ENCODE results near the gene AGR2.
A peak's percentile ranks its signal among the peaks of the same experiment; 100 is the strongest.

Gene AGR2

DNA sequence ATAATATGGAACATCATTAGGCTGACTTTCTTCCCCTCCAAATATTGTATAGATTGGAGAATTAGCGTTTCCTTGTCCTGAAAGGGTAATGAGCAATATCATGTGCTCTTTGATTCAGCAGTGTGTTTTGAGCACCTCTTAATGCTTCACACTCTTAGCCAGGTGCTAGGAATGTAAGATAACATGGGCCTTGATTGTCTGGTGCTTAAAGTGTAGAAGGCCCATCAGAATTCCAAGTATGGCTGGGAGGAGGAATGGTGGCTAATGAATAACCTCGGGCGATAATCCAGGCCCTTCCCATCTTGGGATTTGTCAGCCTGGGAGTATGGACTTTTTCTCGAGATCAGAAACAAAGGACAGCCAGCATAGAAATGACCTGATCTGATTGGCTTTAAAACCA, 42.6 kb downstream of the AGR2 start:
- no peak overlapping the region for H2AFZ ChIP-seq (ENCODE audit: low read length)
- H3K36me3 ChIP-seq (ENCODE audit: insufficient read depth, low read length) = no peaks in the 10 kb centered on the region
- no peaks in the 10 kb centered on the region for H3F3A ChIP-seq (ENCODE audit: low read depth)
- no peak overlapping the region for H3K9ac ChIP-seq (ENCODE audit: low read depth, low read length, poor library complexity, severe bottlenecking)
- peaks cover 84% of the 10 kb centered on the region for H3K79me2 ChIP-seq (ENCODE audit: insufficient read depth, low read length)
- H3K9me2 ChIP-seq (replicated peaks; ENCODE audit: low read depth, low read length) = no peaks in the 10 kb centered on the region
- H3K27me3 ChIP-seq (ENCODE audit: insufficient read depth, low read length, poor library complexity, severe bottlenecking) = no peaks in the 10 kb centered on the region
- no peak overlapping the region for H3K4me3 ChIP-seq (ENCODE audit: low read length, poor library complexity, severe bottlenecking)
- peaks cover 67% of the 10 kb centered on the region for H3K4me1 ChIP-seq (ENCODE audit: insufficient read depth, low read length, poor library complexity, severe bottlenecking)
- TF ChIP-seq EZH2phosphoT487 (IDR thresholded peaks at IDR 0.05; ENCODE audit: borderline replicate concordance) = no peak
- TF ChIP-seq, protein P1, sequence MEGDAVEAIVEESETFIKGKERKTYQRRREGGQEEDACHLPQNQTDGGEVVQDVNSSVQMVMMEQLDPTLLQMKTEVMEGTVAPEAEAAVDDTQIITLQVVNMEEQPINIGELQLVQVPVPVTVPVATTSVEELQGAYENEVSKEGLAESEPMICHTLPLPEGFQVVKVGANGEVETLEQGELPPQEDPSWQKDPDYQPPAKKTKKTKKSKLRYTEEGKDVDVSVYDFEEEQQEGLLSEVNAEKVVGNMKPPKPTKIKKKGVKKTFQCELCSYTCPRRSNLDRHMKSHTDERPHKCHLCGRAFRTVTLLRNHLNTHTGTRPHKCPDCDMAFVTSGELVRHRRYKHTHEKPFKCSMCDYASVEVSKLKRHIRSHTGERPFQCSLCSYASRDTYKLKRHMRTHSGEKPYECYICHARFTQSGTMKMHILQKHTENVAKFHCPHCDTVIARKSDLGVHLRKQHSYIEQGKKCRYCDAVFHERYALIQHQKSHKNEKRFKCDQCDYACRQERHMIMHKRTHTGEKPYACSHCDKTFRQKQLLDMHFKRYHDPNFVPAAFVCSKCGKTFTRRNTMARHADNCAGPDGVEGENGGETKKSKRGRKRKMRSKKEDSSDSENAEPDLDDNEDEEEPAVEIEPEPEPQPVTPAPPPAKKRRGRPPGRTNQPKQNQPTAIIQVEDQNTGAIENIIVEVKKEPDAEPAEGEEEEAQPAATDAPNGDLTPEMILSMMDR (conservative IDR thresholded peaks at IDR 0.05; ENCODE audit: low read length) = no peak
- H4K20me1 ChIP-seq (ENCODE audit: insufficient read depth, low read length, poor library complexity, severe bottlenecking) = no peaks in the 10 kb centered on the region
- no peak overlapping the region for H3K4me2 ChIP-seq (ENCODE audit: low read depth, low read length, poor library complexity, severe bottlenecking)
- H3K9me3 ChIP-seq (ENCODE audit: insufficient read depth, low read depth, low read length) = no peaks in the 10 kb centered on the region

DNA sequence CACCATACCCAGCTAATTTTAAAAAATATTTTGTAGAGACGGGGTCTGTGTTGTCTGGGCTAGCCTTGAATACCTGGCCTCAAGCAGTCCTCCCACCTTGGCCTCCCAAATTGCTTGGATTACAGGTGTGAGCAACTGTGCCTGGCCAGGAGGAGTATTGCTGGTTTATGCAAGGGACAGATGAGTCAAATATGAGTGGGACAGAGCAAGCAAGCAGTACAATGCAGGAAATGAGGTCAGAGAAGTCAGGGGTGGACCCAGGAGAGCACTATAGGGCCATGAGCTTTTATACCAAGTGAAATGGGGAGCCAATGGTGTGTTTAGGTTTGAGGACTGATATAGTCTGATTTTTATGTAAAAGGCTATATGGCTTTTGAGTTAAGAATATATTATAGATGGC, 45.0 kb downstream of the AGR2 start:
- Histone ChIP-seq H3K79me2 (ENCODE audit: insufficient read depth, low read length) (peaks cover 93% of the 10 kb centered on the region), H3K9ac (ENCODE audit: low read depth, low read length, poor library complexity, severe bottlenecking) (no peak overlapping the region), H3K27me3 (ENCODE audit: insufficient read depth, low read length, poor library complexity, severe bottlenecking) (no peaks in the 10 kb centered on the region), H4K20me1 (ENCODE audit: insufficient read depth, low read length, poor library complexity, severe bottlenecking) (no peaks in the 10 kb centered on the region), H3K36me3 (ENCODE audit: insufficient read depth, low read length) (no peaks in the 10 kb centered on the region), H2AFZ (ENCODE audit: low read length) (no peak overlapping the region), H3K9me2 (replicated peaks; ENCODE audit: low read depth, low read length) (no peaks in the 10 kb centered on the region), H3K4me3 (ENCODE audit: low read length, poor library complexity, severe bottlenecking) (peak overlapping the region; percentile 85), H3K4me2 (ENCODE audit: low read depth, low read length, poor library complexity, severe bottlenecking) (peak overlapping the region; percentile 87), H3K9me3 (ENCODE audit: insufficient read depth, low read depth, low read length) (no peaks in the 10 kb centered on the region), H3F3A (ENCODE audit: low read depth) (no peaks in the 10 kb centered on the region), H3K4me1 (ENCODE audit: insufficient read depth, low read length, poor library complexity, severe bottlenecking) (peaks cover 68% of the 10 kb centered on the region)
- TF ChIP-seq, protein P1 (conservative IDR thresholded peaks at IDR 0.05; ENCODE audit: low read length) = no peak

DNA sequence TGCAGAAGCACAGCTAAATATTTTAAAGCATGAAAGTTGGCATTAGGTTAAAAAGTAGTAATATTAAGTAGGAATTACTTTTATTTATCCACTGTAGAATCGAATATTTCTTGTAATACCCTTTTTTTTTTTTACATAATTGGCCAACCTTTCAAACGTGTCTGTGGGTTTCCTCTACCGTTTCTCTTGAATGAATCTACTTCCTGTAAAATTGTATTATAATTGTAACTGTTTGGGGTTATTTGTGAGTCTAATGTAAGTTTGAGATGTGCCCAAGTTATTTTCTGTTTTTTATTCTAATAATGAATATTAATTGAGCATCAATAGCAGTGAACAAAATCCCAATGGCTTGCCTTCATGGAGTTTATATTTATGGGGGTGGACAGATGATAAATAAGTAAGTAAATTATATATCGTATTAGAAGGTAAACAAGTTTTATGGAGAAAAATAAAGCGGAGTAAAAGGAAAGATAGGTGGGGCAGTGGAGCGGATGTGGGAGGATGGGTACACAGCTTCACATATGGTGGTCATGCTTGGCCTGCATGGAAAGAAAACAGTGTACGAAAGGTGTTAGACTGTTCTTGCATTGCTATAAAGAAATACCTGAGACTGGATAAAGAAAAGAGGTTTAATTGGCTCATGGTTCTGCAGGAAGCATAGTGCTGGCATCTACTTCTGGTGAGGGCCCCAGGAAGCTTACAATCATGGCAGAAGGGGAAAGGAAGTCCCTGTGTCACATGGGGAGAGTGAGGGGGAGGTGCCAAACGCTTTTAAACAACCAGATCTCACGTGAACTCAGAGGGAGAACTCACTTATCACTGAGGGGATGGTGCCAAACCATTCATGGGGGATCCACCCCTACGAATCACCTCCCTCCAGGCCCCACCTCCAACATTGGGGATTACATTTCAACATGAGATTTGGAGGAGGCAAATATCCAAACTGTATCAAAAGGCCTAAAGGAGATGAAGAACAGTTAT, 45.9 kb downstream of the AGR2 start:
- peaks cover 66% of the 10 kb centered on the region for H3K4me1 ChIP-seq (ENCODE audit: insufficient read depth, low read length, poor library complexity, severe bottlenecking)
- H3K9me2 ChIP-seq (replicated peaks; ENCODE audit: low read depth, low read length) = no peaks in the 10 kb centered on the region
- no peaks in the 10 kb centered on the region for H3F3A ChIP-seq (ENCODE audit: low read depth)
- peak overlapping the region; percentile 85 for H3K4me3 ChIP-seq (ENCODE audit: low read length, poor library complexity, severe bottlenecking)
- peaks cover 93% of the 10 kb centered on the region for H3K79me2 ChIP-seq (ENCODE audit: insufficient read depth, low read length)
- H4K20me1 ChIP-seq (ENCODE audit: insufficient read depth, low read length, poor library complexity, severe bottlenecking) = peaks cover 4% of the 10 kb centered on the region
- H3K9me3 ChIP-seq (ENCODE audit: insufficient read depth, low read depth, low read length) = no peaks in the 10 kb centered on the region
- H3K9ac ChIP-seq (ENCODE audit: low read depth, low read length, poor library complexity, severe bottlenecking) = peak overlapping the region; percentile 50
- TF ChIP-seq EZH2phosphoT487 (IDR thresholded peaks at IDR 0.05; ENCODE audit: borderline replicate concordance) = no peak
- TF ChIP-seq, protein P1 (conservative IDR thresholded peaks at IDR 0.05; ENCODE audit: low read length) = no peak
- no peak overlapping the region for H2AFZ ChIP-seq (ENCODE audit: low read length)
- H3K27me3 ChIP-seq (ENCODE audit: insufficient read depth, low read length, poor library complexity, severe bottlenecking) = no peaks in the 10 kb centered on the region
- peak overlapping the region; percentile 87 for H3K4me2 ChIP-seq (ENCODE audit: low read depth, low read length, poor library complexity, severe bottlenecking)
- no peaks in the 10 kb centered on the region for H3K36me3 ChIP-seq (ENCODE audit: insufficient read depth, low read length)

All from Loucy (cell line).